ENCODE results near the gene SDK1.

Gene SDK1

GRCh38 chr7:4058158-4058557 is 757.1 kb downstream of the SDK1 start:
- no peaks in the 10 kb centered on the region for H3K79me2 ChIP-seq (ENCODE audit: control insufficient read depth, low read length)
- H3K9me2 ChIP-seq (replicated peaks; ENCODE audit: control insufficient read depth, low read length): no peaks in the 10 kb centered on the region; the same call in 1 of the 2 replicates
- no peaks in the 10 kb centered on the region for H3K27me3 ChIP-seq (ENCODE audit: control insufficient read depth, low read length)
- no peaks in the 10 kb centered on the region for H3K4me1 ChIP-seq (ENCODE audit: control insufficient read depth, low read length)
- no peaks in the 10 kb centered on the region for H3F3A ChIP-seq (ENCODE audit: control insufficient read depth, insufficient read depth)
- no peaks in the 10 kb centered on the region for H3K36me3 ChIP-seq (ENCODE audit: control insufficient read depth, low read length)
- H3K4me3 ChIP-seq (ENCODE audit: low read length): no peak overlapping the region
- H3K4me2 ChIP-seq (ENCODE audit: low read length): no peak overlapping the region
- H3K27ac ChIP-seq (ENCODE audit: low read depth, low read length): no peak overlapping the region
- TF ChIP-seq EZH2phosphoT487 (IDR thresholded peaks at IDR 0.05; ENCODE audit: borderline replicate concordance, low read length) (no peak), CTCF (IDR thresholded peaks at IDR 0.05; ENCODE audit: low read depth, low read length, poor library complexity, severe bottlenecking) (no peak)
- peaks cover 3% of the 10 kb centered on the region; the same call in 1 of the 2 replicates for H3K9me3 ChIP-seq (ENCODE audit: control insufficient read depth, insufficient read depth, low read length)
- no peaks in the 10 kb centered on the region for H4K20me1 ChIP-seq (ENCODE audit: control insufficient read depth, insufficient read depth, low read depth, low read length)

GRCh38 chr7:4065190-4065589 is 764.1 kb downstream of the SDK1 start:
- TF ChIP-seq EZH2phosphoT487 (IDR thresholded peaks at IDR 0.05; ENCODE audit: borderline replicate concordance, low read length): no peak
- no peak for TF ChIP-seq CTCF (IDR thresholded peaks at IDR 0.05; ENCODE audit: low read depth, low read length, poor library complexity, severe bottlenecking)
- Histone ChIP-seq H3K9me2 (replicated peaks; ENCODE audit: control insufficient read depth, low read length) (no peaks in the 10 kb centered on the region), H3K4me3 (ENCODE audit: low read length) (no peak overlapping the region), H3F3A (ENCODE audit: control insufficient read depth, insufficient read depth) (no peaks in the 10 kb centered on the region), H3K9me3 (ENCODE audit: control insufficient read depth, insufficient read depth, low read length) (peaks cover 6% of the 10 kb centered on the region; the same call in 1 of the 2 replicates), H3K27ac (ENCODE audit: low read depth, low read length) (no peak overlapping the region), H3K4me1 (ENCODE audit: control insufficient read depth, low read length) (no peaks in the 10 kb centered on the region), H3K79me2 (ENCODE audit: control insufficient read depth, low read length) (no peaks in the 10 kb centered on the region), H3K27me3 (ENCODE audit: control insufficient read depth, low read length) (no peaks in the 10 kb centered on the region), H3K36me3 (ENCODE audit: control insufficient read depth, low read length) (no peaks in the 10 kb centered on the region), H4K20me1 (ENCODE audit: control insufficient read depth, insufficient read depth, low read depth, low read length) (no peaks in the 10 kb centered on the region), H3K4me2 (ENCODE audit: low read length) (no peak overlapping the region)

- Histone ChIP-seq H4K20me1 (ENCODE audit: control insufficient read depth, insufficient read depth, low read depth, low read length) (no peaks in the 10 kb centered on the region), H3K4me2 (ENCODE audit: low read length) (no peak overlapping the region), H3K4me1 (ENCODE audit: control insufficient read depth, low read length) (no peaks in the 10 kb centered on the region), H3K36me3 (ENCODE audit: control insufficient read depth, low read length) (no peaks in the 10 kb centered on the region), H3K4me3 (ENCODE audit: low read length) (no peak overlapping the region), H3F3A (ENCODE audit: control insufficient read depth, insufficient read depth) (no peaks in the 10 kb centered on the region), H3K9me3 (ENCODE audit: control insufficient read depth, insufficient read depth, low read length) (peaks cover 7% of the 10 kb centered on the region; the same call in 1 of the 2 replicates), H3K9me2 (replicated peaks; ENCODE audit: control insufficient read depth, low read length) (no peaks in the 10 kb centered on the region), H3K27ac (ENCODE audit: low read depth, low read length) (no peak overlapping the region), H3K79me2 (ENCODE audit: control insufficient read depth, low read length) (no peaks in the 10 kb centered on the region), H3K27me3 (ENCODE audit: control insufficient read depth, low read length) (no peaks in the 10 kb centered on the region)
- no peak for TF ChIP-seq CTCF (IDR thresholded peaks at IDR 0.05; ENCODE audit: low read depth, low read length, poor library complexity, severe bottlenecking)
These were observed 765.2 kb downstream of the SDK1 start for GRCh38 chr7:4066206-4066605.

Measured in DOHH2 (cell line).